ENCODE measurements around the gene BRIP1. TPM values are rescaled to one million over a fixed set of nuclear protein-coding genes. Genes with fewer than 3 reads are reported as not detected.

Gene BRIP1
- total RNA-seq, 4 donors from 2014 or later: 1.0 to 13.0 TPM; not detected in 2

- intact Hi-C loops (cut with DNase I; ENCODE audit: low total_unique reads): no loop called here
- H3K4me3 ChIP-seq: no peak overlapping the region
Measured at GRCh38 chr17:61641084-61641483, 222.2 kb downstream of the BRIP1 start.

GRCh38 chr17:61639818-61640217 is 223.5 kb downstream of the BRIP1 start:
- Histone ChIP-seq H3K27ac (no peak overlapping the region), H3K27me3 (no peaks in the 10 kb centered on the region), H3K4me1 (no peaks in the 10 kb centered on the region), H3K36me3 (peaks cover 0 to 3% of the 10 kb centered on the region in 2 donors), H3K4me3 (no peak overlapping the region), H3K9me3 (no peaks in the 10 kb centered on the region)
- no peak for DNase-seq
- intact Hi-C loops (cut with DNase I; ENCODE audit: low total_unique reads): no loop called here
- TF ChIP-seq POLR2A (IDR thresholded peaks at IDR 0.05): no peak
- TF ChIP-seq, protein P1, sequence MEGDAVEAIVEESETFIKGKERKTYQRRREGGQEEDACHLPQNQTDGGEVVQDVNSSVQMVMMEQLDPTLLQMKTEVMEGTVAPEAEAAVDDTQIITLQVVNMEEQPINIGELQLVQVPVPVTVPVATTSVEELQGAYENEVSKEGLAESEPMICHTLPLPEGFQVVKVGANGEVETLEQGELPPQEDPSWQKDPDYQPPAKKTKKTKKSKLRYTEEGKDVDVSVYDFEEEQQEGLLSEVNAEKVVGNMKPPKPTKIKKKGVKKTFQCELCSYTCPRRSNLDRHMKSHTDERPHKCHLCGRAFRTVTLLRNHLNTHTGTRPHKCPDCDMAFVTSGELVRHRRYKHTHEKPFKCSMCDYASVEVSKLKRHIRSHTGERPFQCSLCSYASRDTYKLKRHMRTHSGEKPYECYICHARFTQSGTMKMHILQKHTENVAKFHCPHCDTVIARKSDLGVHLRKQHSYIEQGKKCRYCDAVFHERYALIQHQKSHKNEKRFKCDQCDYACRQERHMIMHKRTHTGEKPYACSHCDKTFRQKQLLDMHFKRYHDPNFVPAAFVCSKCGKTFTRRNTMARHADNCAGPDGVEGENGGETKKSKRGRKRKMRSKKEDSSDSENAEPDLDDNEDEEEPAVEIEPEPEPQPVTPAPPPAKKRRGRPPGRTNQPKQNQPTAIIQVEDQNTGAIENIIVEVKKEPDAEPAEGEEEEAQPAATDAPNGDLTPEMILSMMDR (IDR thresholded peaks at IDR 0.05): no peak

More at GRCh38 chr17:61641084-61641483, 222.2 kb downstream of the BRIP1 start:
- H3K27me3 ChIP-seq: no peaks in the 10 kb centered on the region
- no peak overlapping the region for H3K27ac ChIP-seq
- H3K36me3 ChIP-seq: no peaks in the 10 kb centered on the region
- no peaks in the 10 kb centered on the region for H3K4me1 ChIP-seq
- no peak for DNase-seq
- TF ChIP-seq POLR2A (IDR thresholded peaks at IDR 0.05): no peak
- TF ChIP-seq, protein P1 (IDR thresholded peaks at IDR 0.05): no peak
- H3K9me3 ChIP-seq: no peaks in the 10 kb centered on the region

GRCh38 chr17:61638087-61638486 is 225.2 kb downstream of the BRIP1 start:
- no peak overlapping the region for H3K27ac ChIP-seq
- intact Hi-C loops (cut with DNase I; ENCODE audit: low total_unique reads): no loop called here
- H3K27me3 ChIP-seq: no peaks in the 10 kb centered on the region
- TF ChIP-seq, protein P1 (IDR thresholded peaks at IDR 0.05): no peak
- no peak for TF ChIP-seq POLR2A (IDR thresholded peaks at IDR 0.05)
- H3K9me3 ChIP-seq: no peaks in the 10 kb centered on the region
- no peaks in the 10 kb centered on the region for H3K4me1 ChIP-seq
- H3K36me3 ChIP-seq: peaks cover 0 to 3% of the 10 kb centered on the region in 2 donors
- H3K4me3 ChIP-seq: no peak overlapping the region
- no peak for DNase-seq

DNA sequence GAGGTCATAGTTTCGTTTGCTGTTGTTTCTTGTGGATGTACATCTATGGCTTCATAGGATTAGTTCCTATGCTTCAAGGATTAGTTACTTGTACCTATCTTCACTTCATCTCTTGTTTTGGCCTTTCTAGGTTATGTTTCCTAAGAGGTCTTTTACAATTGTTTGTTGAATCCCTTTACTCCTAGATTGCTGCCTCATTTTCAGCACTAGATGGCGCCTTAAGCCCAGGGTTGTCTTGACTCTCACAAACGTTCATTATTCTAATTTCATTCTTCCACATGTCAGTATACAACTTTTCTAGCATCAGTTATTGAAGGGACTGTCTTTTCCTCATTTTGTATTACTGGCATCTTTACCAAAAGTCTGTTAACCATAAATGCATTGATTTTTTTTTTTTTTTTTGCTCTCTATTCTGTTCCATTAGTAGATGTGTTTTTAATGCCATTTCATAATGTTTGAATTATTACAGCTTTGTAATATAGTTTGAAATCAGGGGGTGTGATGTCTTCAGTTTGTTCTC is 227.4 kb downstream of the BRIP1 start:
- intact Hi-C loops (cut with DNase I; ENCODE audit: low total_unique reads): no loop called here
- Histone ChIP-seq H3K4me1 (no peaks in the 10 kb centered on the region), H3K27me3 (no peaks in the 10 kb centered on the region), H3K4me3 (no peak overlapping the region), H3K27ac (no peak overlapping the region), H3K36me3 (peaks cover 0 to 3% of the 10 kb centered on the region in 2 donors), H3K9me3 (no peaks in the 10 kb centered on the region)
- no peak for DNase-seq
- TF ChIP-seq, protein P1 (IDR thresholded peaks at IDR 0.05): no peak
- TF ChIP-seq POLR2A (IDR thresholded peaks at IDR 0.05): no peak

GRCh38 chr17:61634942-61635538 is 228.3 kb downstream of the BRIP1 start:
- DNase-seq: no peak
- no peaks in the 10 kb centered on the region for H3K4me1 ChIP-seq
- H3K27me3 ChIP-seq: no peaks in the 10 kb centered on the region
- intact Hi-C loops (cut with DNase I; ENCODE audit: low total_unique reads): no loop called here
- no peak overlapping the region for H3K27ac ChIP-seq
- H3K4me3 ChIP-seq: no peak overlapping the region
- TF ChIP-seq, protein P1 (IDR thresholded peaks at IDR 0.05): no peak
- no peak for TF ChIP-seq POLR2A (IDR thresholded peaks at IDR 0.05)
- no peaks in the 10 kb centered on the region for H3K9me3 ChIP-seq
- peaks cover 0 to 3% of the 10 kb centered on the region in 2 donors for H3K36me3 ChIP-seq

All from uterus (tissue), 4 donors.